ENCODE measurements around the gene EIF3F. TPM values are rescaled to one million over a fixed set of nuclear protein-coding genes. Genes with fewer than 3 reads are reported as not detected.

EIF3F gene
- total and polyA plus RNA-seq, 2 of the 13 experiments (the other 11 are each of a cell fraction or from before 2014, with no cell fraction given): 109 to 191 TPM

DNA sequence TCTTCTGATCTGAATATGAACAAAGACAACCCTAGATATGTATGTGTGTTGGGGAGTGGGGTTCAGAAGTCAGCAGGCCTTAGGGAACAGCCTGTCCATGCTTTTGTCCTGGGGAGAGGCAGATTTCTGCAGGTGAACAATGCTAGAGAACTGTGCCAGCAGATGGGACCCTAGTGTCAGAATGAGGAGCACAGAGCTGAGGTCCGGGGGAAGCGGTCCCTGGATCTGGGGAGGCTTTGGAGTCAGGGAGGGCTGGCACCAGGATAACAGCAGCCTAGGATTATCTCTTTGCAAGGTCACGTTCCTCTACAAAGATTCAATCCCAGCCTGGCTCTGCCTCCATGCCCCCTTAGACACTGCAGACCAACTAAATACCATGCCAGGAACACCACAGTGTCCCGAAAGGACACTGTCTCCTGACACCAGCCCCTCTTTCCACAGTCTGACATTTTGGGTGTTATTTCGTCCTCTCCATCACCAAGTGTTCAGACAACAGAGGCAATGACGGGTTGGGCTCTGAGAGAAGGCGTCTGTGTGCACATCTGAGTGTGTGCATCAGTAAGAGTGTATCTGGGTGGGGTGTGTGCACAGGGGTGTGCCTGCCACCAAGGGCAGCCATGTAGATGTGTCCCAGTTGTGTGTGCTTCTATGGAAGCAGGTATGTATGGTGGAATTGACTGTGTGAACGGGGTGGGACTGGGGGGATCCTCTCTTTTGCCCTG, 43.5 kb downstream of the EIF3F start:
- in situ Hi-C loops (cut with HindIII; ENCODE audit: extremely low pct_ligation_motif_present, low pct_unique_long_range_greater_than_20kb) (loop anchor here (5.0 kb wide), 1 partner anchor 67 kb away; no protein-coding TSS in a partner anchor), intact Hi-C loops (cut with micrococcal nuclease; ENCODE audit: unreplicated experiment) (no loop called here)
- no peak overlapping the region for H3K4me3 ChIP-seq (replicated peaks in 1 of 3; ENCODE audit: insufficient read depth in 1 of 3, low read depth in 2 of 3, low read length in 3 of 3)
- ChIA-PET CTCF (ENCODE audit: low intra/inter-chr PET ratio, low total read pairs) (no interaction called here), POLR2A (no interaction called here)
- 2% methylated on average over 5 of the region's 8 CpGs for WGBS (ENCODE audit: low lambda C conversion rate)
- FAIRE-seq (no peak), DNase-seq (ENCODE audit: low spot score) (no peak), ATAC-seq (no peak)
- H3K4me1 ChIP-seq (ENCODE audit: insufficient read depth, low read length): no peaks in the 10 kb centered on the region
- H3K9ac ChIP-seq (ENCODE audit: insufficient read depth, low read depth, low read length): no peak overlapping the region
- H3K36me3 ChIP-seq (replicated peaks in 1 of 2; ENCODE audit: control insufficient read depth in 1 of 2, insufficient read depth in 2 of 2, low read length in 2 of 2): no peaks in the 10 kb centered on the region
- H3K79me2 ChIP-seq (ENCODE audit: insufficient read depth, low read length): no peaks in the 10 kb centered on the region
- no peaks in the 10 kb centered on the region for H4K20me1 ChIP-seq (ENCODE audit: insufficient read depth, low read length)
- no peaks in the 10 kb centered on the region for H3K9me3 ChIP-seq (ENCODE audit: low read length)
- TF ChIP-seq KLF6 (CRISPR knock-in tag; IDR thresholded peaks at IDR 0.05): no peak
- no peak for TF ChIP-seq RNF2 (conservative IDR thresholded peaks at IDR 0.05; ENCODE audit: low read depth)
- TF ChIP-seq RAD21 (CRISPR knock-in tag; IDR thresholded peaks at IDR 0.05): no peak
- TF ChIP-seq, protein P1, sequence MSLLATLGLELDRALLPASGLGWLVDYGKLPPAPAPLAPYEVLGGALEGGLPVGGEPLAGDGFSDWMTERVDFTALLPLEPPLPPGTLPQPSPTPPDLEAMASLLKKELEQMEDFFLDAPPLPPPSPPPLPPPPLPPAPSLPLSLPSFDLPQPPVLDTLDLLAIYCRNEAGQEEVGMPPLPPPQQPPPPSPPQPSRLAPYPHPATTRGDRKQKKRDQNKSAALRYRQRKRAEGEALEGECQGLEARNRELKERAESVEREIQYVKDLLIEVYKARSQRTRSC (CRISPR knock-in tag; IDR thresholded peaks at IDR 0.05; ENCODE audit: low read depth): no peak
- TF ChIP-seq ZNF788 (CRISPR knock-in tag; IDR thresholded peaks at IDR 0.05; ENCODE audit: borderline replicate concordance): no peak
- no peak for TF ChIP-seq JARID2 (CRISPR knock-in tag; IDR thresholded peaks at IDR 0.05; ENCODE audit: insufficient replicate concordance)
- TF ChIP-seq ZNF317 (CRISPR knock-in tag; IDR thresholded peaks at IDR 0.05): no peak
- no peak for TF ChIP-seq ARNT2 (CRISPR knock-in tag; IDR thresholded peaks at IDR 0.05; ENCODE audit: low read depth)
- TF ChIP-seq ZFP1 (CRISPR knock-in tag; IDR thresholded peaks at IDR 0.05): no peak
- TF ChIP-seq ZC3H13 (CRISPR knock-in tag; IDR thresholded peaks at IDR 0.05): no peak
- TF ChIP-seq SIX1 (CRISPR knock-in tag; IDR thresholded peaks at IDR 0.05; ENCODE audit: borderline replicate concordance): no peak
- no peak for TF ChIP-seq MEF2D (CRISPR knock-in tag; IDR thresholded peaks at IDR 0.05)
- TF ChIP-seq GZF1 (CRISPR knock-in tag; IDR thresholded peaks at IDR 0.05): no peak
- TF ChIP-seq MTA3 (CRISPR knock-in tag; IDR thresholded peaks at IDR 0.05): no peak
- H3K27ac ChIP-seq (ENCODE audit: extremely low read length, insufficient read depth, low read length): no peak overlapping the region
- H3K4me2 ChIP-seq (ENCODE audit: low read depth, low read length): no peak overlapping the region
- no TSS peak for BruUV-seq (replicated peaks)
- peaks cover 0 to 38% of the 10 kb centered on the region in 2 experiments; a peak in 4 of 5 replicates for H3K27me3 ChIP-seq (ENCODE audit: control insufficient read depth in 1 of 2, insufficient read depth in 2 of 2, low read length in 2 of 2)
- H2AFZ ChIP-seq (ENCODE audit: low read length): no peak overlapping the region

Measured in HepG2 (cell line).